Measurements from ENCODE around the gene GLS2.

The GLS2 gene

DNA sequence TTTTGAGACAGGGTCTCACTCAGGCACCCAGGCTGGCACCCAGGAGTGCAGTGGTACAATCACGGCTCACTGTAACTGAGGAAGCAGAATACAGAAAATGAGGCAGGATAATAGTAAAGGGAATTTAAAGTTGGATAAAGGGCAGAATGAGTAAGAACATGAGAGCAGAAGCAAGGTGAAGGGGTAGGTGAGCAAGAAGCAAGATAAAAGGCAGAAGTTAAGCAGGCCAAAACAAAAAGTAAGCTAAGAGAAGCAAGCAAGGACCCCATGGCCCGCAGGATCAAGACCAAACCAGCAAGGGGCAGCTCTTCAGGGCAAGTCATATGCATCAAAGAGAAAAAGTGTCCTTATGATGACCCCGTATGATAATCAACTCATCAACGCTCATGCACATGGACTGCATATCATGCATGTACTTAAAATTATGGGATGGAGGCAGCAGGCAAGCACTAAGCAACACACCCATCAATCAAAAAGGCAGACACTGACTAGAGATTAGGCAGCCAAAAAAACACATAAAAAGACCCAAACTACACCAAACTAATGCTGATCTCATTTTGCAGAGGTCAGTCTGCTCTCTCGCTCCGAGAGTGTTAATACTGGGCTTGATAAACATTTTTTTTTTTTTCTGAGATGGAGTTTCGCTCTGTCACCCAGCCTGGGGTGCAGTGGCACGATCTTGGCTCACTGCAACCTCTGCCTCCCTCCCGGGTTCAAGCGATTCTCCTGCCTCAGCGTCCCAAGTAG, 50.4 kb downstream of the GLS2 start:
- no peak for DNase-seq

DNA sequence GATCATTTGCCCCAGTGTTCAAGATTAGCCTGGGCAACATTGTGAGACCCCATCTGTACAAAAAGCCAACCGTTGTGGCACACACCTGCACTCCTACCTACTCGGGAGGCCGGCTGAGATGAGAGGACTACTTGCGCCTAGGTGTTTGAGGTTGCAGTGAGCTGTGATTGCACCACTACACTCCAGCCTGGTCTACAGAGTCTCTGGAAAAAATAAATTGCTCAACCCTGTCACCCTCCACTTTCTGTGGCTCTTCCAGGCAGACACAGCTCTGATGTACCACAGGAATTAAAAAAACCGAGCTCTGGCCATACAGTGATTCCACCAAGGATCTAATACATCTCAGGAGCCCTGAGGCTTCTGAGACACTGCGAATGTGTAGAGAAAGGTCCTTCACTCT, 53.1 kb downstream of the GLS2 start:
- DNase-seq: no peak

DNA sequence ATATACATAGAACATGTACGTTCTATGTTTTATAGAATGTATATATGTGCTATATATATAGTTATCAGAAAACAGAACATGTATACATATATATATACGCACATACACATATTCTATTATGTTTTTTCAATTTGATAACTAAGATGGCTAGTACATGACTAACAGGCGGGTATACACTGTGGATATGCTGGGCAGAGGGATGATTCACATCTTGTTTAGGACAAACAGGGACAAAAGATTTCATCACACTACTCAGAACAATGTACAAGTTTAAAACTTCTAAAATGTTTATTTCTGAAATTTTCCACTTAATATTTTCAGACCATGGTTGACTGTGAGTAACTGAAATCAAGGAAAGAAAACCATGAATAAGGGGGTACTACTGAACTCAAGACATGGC, 56.1 kb downstream of the GLS2 start:
- no peak for DNase-seq

DNA sequence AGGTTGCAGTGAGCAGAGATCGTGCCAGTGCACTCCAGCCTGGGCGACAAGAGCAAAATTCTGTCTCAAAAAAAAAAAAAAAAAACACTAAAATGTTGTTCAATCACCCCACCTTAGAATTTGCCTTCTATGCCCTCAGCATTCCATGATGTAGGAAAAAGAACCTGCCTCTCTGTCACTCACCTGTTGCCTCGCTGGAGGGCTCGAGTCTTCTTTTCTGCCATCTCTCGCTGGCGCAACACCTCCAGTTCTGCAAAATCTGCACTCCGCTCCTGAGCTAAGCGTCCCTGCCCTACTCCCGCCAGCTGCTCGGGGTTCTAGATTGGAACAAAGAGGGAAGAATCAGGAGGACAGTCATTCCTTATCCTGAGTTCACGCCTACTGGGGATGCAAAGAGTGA, 56.7 kb downstream of the GLS2 start:
- DNase-seq: no peak

DNA sequence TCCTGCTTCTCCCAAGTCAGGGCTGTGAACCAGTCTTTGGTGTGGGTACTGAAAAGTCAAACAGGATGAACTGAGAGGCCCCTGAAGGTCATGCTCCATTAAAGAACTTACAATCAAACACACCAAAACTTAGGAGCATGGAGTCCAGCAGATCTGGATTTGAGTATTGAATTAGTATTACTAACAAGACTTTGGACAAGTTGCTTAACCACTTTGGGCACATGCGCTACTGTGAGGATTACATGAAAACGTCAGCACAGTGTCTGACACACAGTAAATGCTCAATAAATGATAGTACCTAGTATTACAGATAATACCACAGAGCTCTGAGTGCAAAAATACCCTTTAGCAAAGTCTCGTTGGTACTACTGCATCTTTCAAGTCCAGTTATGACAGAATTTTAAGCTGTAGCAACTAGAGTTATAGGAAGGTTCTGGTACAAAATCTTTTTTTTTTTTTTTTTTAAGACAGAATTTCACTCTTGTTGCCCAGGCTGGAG, 62.0 kb downstream of the GLS2 start:
- DNase-seq: no peak

- DNase-seq: no peak
Measured at GRCh38 chr12:56425193-56425592, 62.8 kb downstream of the GLS2 start.

All from stimulated activated CD4-positive, alpha-beta T cell treated with anti-CD3 and anti-CD28 coated beads, Interleukin-2, amount 100 ng/mL, for 24 hours (primary cell).